ENCODE measurements around the gene SLC17A9. TPM values are rescaled to one million over a fixed set of nuclear protein-coding genes. Genes with fewer than 3 reads are reported as not detected.
A peak's percentile ranks its signal among the peaks of the same experiment; 100 is the strongest.

The SLC17A9 gene
- total RNA-seq, 2 experiments from 2014 or later: 17.4 to 20.6 TPM

DNA sequence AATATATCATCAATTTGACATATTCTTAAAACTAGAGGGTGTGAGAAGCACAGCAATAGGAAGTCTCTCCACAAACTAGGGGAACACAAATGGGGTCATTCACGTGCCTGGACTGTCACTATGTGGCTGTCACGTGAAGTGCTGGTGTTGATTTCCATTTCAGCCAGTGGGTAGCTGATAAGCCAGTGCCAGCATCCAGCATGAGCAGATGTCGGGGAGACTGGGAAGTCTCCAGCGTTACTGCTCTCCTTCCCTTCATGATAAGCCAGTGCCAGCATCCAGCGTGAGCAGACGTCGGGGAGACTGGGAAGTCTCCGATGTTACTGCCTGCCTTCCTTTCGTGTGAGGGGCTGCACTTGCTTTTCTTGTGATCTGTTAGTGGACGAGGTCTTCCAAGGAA, 5.6 kb upstream of the SLC17A9 start:
- H3K27me3 Mint-ChIP-seq (ENCODE audit: low read depth): no peaks in the 10 kb centered on the region
- DNase-seq: no peak
- CTCF ChIA-PET: no interaction called here
- H3K9me3 Mint-ChIP-seq: no peaks in the 10 kb centered on the region
- H3K27ac Mint-ChIP-seq: no peak overlapping the region
- H3K4me3 Mint-ChIP-seq: no peak overlapping the region
- H3K4me1 Mint-ChIP-seq (ENCODE audit: low read depth): peaks cover 5% of the 10 kb centered on the region
- intact Hi-C loops (cut with micrococcal nuclease): no loop called here
- peaks cover 35% of the 10 kb centered on the region for H3K36me3 Mint-ChIP-seq (ENCODE audit: low read depth)

DNA sequence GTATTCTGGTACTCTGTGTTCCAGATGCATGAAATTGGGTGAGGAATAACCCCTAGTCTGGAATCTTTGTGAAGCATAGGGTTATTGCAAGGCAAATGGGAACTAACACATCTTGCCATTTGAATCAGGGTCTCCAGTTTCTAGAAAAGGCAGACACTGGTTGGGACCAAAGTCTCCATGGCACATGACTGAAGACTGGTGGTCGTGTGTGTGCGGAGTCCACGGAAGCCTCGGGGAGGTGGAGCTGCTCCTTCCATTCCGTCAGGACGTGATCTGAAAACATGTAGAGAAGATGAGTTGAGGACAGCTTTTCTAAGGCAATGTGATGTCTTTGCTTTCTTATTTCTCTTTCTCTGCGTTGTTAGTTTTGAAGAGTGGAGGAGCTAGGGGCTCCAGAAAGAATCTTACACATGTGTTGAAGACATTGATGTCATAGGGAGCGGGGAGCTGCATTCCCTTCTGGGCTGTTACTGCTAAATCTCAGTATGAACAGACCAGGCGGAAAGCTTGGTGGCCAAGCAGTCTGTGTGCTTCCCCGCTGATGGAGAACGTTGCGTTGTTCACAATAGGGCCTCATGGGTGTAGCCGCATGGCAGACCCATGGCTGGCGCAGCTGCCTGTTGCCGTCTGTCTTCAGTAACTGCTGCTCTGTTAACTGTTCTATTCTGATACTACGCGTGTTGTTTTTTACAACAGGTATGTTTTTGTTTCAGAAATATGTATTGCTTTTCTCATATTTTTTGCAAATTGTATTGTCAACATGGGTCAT, 4.8 kb upstream of the SLC17A9 start:
- intact Hi-C loops (cut with micrococcal nuclease): no loop called here
- DNase-seq: no peak
- Mint-ChIP-seq H3K4me1 (ENCODE audit: low read depth) (peaks cover 8% of the 10 kb centered on the region), H3K9me3 (no peaks in the 10 kb centered on the region), H3K4me3 (no peak overlapping the region), H3K27me3 (ENCODE audit: low read depth) (no peaks in the 10 kb centered on the region), H3K27ac (no peak overlapping the region), H3K36me3 (ENCODE audit: low read depth) (peaks cover 35% of the 10 kb centered on the region)
- CTCF ChIA-PET: no interaction called here

DNA sequence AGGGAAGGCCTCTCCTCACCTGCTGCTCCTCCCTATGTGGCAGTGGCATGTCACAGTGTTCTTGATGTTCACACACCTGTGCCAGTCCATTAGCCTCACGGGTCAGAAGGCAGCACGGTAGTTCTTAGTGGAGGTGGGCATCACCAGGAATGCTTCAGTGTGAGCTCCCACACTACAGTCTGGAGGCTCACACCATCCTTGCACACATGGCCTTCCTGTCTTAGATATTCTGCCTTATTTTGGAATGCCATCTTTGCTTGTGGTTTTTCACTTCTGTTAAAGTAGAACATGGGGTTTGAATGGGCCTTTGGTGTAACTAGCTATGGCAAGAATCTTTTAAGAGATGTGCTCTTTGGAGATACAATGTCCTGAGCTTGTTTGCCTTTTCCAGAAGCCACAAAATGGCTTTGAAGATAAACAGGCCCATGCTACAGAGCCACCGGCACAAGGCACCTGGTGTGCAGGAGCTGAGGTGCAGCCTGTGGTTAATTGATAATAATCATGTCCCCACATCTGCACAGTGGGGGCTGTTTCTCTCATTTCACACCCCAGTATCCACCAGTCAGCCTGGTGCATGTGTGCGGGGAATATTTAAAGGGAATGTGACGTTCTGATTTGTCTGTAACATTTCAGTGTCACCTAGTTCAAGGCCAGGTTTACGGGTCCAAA, 3.2 kb upstream of the SLC17A9 start:
- H3K27me3 Mint-ChIP-seq (ENCODE audit: low read depth): no peaks in the 10 kb centered on the region
- peaks cover 30% of the 10 kb centered on the region for H3K36me3 Mint-ChIP-seq (ENCODE audit: low read depth)
- no peak for DNase-seq
- no peak overlapping the region for H3K4me3 Mint-ChIP-seq
- H3K4me1 Mint-ChIP-seq (ENCODE audit: low read depth): peaks cover 22% of the 10 kb centered on the region
- H3K27ac Mint-ChIP-seq: no peak overlapping the region
- CTCF ChIA-PET: interaction anchor here (1.0 to 2.1 kb wide), 3 partner anchors 11 to 60 kb away, joined by 3 to 5 read pairs (median 4); partner anchors contain the start of gene GID8
- H3K9me3 Mint-ChIP-seq: no peaks in the 10 kb centered on the region
- intact Hi-C loops (cut with micrococcal nuclease): no loop called here

DNA sequence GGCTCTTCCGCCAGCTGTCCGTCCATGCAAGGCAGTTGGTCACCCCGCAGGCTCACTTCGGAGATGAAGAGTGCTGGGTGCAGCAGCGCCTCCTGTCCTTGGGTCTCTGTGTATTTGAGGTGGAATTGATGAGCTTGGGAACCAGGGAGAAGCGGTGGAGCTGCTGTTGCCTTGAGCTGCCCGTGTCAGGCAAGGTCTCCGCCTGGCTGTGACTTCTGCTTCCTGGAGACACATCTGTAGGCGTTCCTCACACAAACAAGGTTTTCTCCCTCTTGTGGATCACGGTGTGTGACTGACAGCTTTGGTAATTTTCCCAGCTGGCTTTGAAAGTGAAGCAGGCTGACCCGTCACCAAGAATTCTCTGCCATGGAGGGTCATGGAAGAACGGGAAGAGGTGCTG, 2.5 kb upstream of the SLC17A9 start:
- Mint-ChIP-seq H3K4me3 (no peak overlapping the region), H3K9me3 (no peaks in the 10 kb centered on the region), H3K27ac (no peak overlapping the region), H3K4me1 (ENCODE audit: low read depth) (peaks cover 26% of the 10 kb centered on the region), H3K36me3 (ENCODE audit: low read depth) (peaks cover 27% of the 10 kb centered on the region), H3K27me3 (ENCODE audit: low read depth) (no peaks in the 10 kb centered on the region)
- no peak for DNase-seq
- CTCF ChIA-PET: interaction anchor here (1.0 to 2.1 kb wide), 4 partner anchors 11 to 59 kb away, joined by 3 to 5 read pairs (median 4); partner anchors contain the start of gene GID8
- intact Hi-C loops (cut with micrococcal nuclease): no loop called here

DNA sequence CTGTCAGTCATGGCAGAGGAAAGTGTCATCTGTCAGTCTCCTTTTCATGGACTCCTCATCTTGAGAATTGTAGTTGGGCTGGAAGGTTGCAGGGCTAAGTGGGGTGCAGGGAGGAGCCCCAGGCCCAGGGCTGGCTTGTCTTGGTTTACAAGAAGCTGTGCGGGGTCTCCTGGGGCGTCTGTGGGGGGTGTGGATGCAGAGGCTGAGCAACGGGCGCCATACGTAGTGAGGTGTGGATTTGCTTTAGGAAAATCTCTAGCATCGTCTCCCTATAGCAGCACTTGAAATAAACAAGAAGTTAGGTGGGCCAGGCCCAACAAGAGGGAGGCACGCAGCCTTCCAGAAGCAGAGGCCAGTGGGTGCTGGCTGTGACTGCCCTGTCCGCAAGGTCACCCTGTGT, 1.8 kb upstream of the SLC17A9 start:
- no peak for DNase-seq
- intact Hi-C loops (cut with micrococcal nuclease): no loop called here
- H3K4me3 Mint-ChIP-seq: no peak overlapping the region
- CTCF ChIA-PET: interaction anchor here (0.7 to 2.1 kb wide), 4 partner anchors 12 to 43 kb away, joined by 3 to 5 read pairs (median 3); partner anchors contain the start of gene GID8
- H3K9me3 Mint-ChIP-seq: no peaks in the 10 kb centered on the region
- H3K27ac Mint-ChIP-seq: no peak overlapping the region
- H3K36me3 Mint-ChIP-seq (ENCODE audit: low read depth): peaks cover 26% of the 10 kb centered on the region
- peaks cover 26% of the 10 kb centered on the region for H3K4me1 Mint-ChIP-seq (ENCODE audit: low read depth)
- H3K27me3 Mint-ChIP-seq (ENCODE audit: low read depth): no peaks in the 10 kb centered on the region

DNA sequence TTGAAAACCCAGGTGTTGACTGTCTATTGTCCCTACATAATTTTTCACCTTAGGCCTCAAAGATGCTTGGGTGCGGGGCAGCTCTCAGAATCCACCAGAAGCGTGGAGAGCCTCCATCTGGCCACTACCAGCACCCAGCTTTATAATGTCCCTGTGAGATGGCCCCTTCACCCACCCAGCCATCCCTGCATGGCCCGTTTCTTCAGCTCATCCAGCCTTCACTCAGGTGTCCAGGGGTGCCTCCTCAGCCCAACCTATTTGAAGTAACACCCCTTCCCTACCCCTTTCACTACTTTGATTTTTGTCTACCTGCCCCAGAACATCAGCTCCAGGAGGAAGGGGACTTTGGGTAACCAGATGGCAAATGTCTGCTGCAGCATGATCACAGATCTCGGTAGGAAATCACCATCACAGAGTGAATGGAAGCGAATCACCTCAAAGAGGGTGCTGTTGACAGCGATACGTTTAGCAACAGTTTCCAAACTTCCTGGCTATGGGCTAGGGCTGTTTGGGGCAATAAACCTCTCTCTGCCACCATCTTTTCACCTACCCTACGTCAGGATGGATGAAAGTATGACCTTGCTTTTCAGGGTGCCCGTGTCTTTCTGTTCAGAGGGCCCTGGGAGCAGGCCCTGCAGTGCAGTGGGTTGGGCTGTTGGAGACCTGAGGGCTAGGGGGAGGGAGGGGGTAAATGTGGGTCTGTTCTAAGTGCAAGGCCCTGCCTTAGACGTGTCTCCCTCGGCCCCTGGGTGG, 1.2 kb upstream of the SLC17A9 start:
- H3K27me3 Mint-ChIP-seq (ENCODE audit: low read depth): no peaks in the 10 kb centered on the region
- peaks cover 23% of the 10 kb centered on the region for H3K36me3 Mint-ChIP-seq (ENCODE audit: low read depth)
- DNase-seq: no peak
- intact Hi-C loops (cut with micrococcal nuclease): no loop called here
- H3K9me3 Mint-ChIP-seq: no peaks in the 10 kb centered on the region
- CTCF ChIA-PET: interaction anchor here (0.7 to 2.1 kb wide), 4 partner anchors 13 to 44 kb away, joined by 3 to 5 read pairs (median 3); partner anchors contain the start of gene GID8
- peaks cover 26% of the 10 kb centered on the region for H3K4me1 Mint-ChIP-seq (ENCODE audit: low read depth)
- H3K27ac Mint-ChIP-seq: no peak overlapping the region
- H3K4me3 Mint-ChIP-seq: no peak overlapping the region

DNA sequence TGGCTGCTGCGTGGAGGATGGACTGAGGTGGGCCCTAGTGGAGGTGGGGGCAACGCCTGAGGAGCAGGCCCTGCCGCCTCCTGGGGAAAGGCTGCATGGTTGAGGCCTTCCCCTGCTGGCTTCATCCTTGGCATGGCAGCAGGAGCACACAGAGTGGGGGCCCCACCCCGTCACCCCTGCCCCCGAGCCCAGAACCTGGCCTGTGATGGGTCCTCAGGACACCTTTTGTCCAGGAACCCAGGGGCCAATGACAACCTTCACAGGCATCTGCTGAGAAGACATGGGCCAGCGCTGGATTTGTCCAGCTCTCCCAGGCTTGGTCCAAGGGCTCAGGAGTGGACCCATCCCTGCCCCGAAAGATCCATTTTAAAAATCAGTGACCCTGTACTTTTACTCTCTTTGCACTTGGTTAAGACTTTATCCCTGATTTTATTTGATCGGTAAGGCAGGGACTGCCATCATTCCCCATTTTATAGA, 575 bp upstream of the SLC17A9 start:
- Mint-ChIP-seq H3K9me3 (no peaks in the 10 kb centered on the region), H3K27ac (no peak overlapping the region), H3K27me3 (ENCODE audit: low read depth) (no peaks in the 10 kb centered on the region), H3K4me1 (ENCODE audit: low read depth) (peaks cover 26% of the 10 kb centered on the region), H3K4me3 (peak overlapping the region; percentile 47), H3K36me3 (ENCODE audit: low read depth) (peaks cover 20% of the 10 kb centered on the region)
- no peak for DNase-seq
- CTCF ChIA-PET: interaction anchor here (1.6 kb wide), 1 partner anchor 13 kb away, joined by 4 read pairs; no protein-coding TSS in a partner anchor
- intact Hi-C loops (cut with micrococcal nuclease): no loop called here

DNA sequence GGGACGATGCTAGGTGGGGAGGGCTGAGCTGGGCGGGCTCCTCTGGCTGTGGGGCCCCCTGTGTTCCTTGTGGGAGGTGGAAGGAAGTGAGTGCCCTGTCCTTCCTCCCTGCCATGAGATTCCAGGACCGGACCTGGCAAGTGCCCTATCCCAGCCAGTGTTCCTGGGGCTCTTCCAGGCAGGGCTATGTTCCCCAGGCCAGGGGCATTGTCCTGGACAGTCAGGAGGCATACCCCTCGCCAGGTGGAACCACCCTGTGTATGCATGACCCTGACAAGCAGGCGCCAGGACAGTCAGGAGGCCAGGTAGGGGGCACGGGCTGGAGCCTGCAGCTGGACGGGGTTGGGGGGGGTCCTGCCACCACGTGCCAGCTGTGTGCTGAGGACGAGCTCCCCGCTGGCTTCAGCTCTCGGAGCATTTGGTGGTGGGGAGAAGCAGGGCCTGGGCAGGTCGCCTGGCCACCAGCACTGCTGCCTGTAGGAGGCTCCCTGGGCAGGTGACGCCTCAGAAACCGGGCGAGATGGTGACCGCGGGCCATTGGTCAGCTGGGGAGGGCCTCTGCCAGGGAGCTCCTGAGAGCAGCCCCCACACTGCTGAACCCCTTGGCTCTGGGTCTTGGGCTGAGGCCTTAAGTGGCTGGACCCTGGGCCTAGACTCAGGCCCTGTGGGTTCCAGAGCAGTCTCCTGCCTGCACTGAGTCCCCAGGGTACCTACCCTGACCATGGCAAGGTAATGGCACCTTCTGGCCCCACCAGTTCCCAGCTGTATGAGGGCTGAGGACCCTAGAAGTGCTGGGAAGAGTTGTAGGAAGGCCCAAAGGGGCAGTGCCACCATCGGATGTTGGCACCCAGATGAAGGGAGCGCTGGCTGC, 694 bp downstream of the SLC17A9 start:
- H3K9me3 Mint-ChIP-seq: no peaks in the 10 kb centered on the region
- H3K27ac Mint-ChIP-seq: peak overlapping the region; percentile 46
- peaks cover 29% of the 10 kb centered on the region for H3K4me1 Mint-ChIP-seq (ENCODE audit: low read depth)
- H3K4me3 Mint-ChIP-seq: peak overlapping the region; percentile 69
- H3K27me3 Mint-ChIP-seq (ENCODE audit: low read depth): no peaks in the 10 kb centered on the region
- H3K36me3 Mint-ChIP-seq (ENCODE audit: low read depth): peaks cover 17% of the 10 kb centered on the region
- CTCF ChIA-PET: interaction anchor here (0.6 to 2.1 kb wide), 7 partner anchors 14 to 72 kb away, joined by 3 to 6 read pairs (median 3); no protein-coding TSS in a partner anchor
- no peak for DNase-seq
- intact Hi-C loops (cut with micrococcal nuclease): no loop called here

DNA sequence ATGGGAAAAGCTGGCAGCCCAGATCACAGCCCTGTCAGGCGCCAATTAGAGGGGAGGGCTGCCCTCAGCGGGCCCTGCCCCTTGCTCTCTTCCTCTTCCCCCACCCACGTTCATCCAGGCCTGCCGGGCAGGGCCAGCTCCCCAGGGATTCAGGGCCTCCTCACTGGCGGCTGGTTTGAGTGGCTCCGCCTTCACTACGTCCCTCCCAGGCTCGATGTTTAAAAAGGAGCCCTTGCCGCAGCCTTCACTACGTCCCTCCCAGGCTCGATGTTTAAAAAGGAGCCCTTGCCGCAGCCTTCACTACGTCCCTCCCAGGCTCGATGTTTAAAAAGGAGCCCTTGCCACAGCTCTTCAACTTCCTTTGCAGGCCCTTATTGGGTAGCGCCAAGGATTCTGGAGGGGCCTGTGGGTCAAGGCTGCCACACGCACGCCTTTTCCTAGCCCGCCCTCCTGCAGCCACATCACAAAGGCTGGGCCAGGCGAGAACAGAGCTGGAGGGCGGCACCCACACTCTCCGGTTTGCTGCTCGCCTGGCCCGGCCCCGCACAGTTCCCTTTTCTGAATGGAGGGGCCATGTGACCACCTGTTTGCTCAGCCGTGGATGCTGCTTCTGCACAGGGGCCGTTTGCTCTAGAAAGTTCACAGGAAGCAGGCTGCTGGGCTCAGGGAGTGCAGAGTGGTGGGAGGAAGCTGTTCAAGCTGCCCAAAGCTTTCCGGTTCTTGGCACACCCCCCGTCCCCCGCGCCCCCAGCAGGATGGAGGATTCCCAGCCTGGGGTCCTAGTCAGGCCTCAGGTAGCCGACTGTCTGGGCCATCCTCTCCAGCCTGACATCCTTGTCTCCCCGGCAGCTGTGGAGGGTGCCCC, 1.6 kb downstream of the SLC17A9 start:
- Mint-ChIP-seq H3K4me3 (peak overlapping the region; percentile 69), H3K4me1 (ENCODE audit: low read depth) (peaks cover 34% of the 10 kb centered on the region), H3K9me3 (no peaks in the 10 kb centered on the region), H3K27me3 (ENCODE audit: low read depth) (no peaks in the 10 kb centered on the region), H3K36me3 (ENCODE audit: low read depth) (peaks cover 13% of the 10 kb centered on the region), H3K27ac (peak overlapping the region; percentile 46)
- CTCF ChIA-PET: interaction anchor here (1.1 to 2.1 kb wide), 4 partner anchors 12 to 54 kb away, joined by 3 to 6 read pairs (median 4); no protein-coding TSS in a partner anchor
- intact Hi-C loops (cut with micrococcal nuclease): loop anchor here (1.0 kb wide), 1 partner anchor 16 kb away; the partner anchor contains the start of gene GID8
- DNase-seq: peak; percentile 81

DNA sequence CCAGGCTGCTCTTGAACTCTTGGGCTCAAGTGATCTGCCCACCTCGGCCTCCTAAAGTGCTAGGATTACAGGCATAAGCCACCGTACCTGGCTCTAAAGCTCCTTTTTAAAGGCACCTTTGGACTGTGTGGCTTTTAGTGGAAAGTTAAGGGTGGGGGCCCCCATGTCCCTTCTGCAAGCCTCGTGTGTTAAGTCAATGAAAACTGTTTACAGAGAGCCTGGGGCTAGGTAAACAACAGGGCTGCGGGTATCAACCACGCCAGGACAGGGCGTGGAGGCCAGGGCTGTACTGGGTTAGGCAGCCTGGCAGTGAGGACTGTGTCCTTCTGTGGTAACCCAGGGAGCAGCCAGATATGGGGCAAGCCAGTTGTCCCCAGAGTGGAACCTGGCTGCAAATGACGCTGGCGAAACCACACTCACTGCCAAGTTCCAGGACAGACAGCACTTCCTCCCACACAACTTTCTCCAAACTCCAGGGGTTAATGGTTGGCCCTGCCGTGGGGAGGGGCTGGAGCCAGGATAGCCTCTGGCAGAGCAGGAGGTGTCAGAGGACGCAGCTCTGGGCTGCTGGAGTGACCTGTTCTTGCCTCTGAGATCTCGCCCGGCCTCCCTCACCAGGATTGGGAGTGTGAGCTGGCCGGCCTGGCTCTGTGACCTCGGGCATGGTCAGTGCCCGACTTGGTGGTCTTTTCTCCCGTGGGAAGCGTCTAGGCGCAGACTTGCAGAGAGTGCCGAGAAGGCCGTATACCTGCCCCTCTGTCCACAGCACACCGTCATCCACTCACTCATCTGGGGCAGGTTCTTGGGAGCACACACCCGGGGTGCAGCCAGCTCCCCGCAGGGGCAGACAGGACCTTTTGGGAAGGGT, 3.2 kb downstream of the SLC17A9 start:
- no peak for DNase-seq
- no peak overlapping the region for H3K27ac Mint-ChIP-seq
- intact Hi-C loops (cut with micrococcal nuclease): no loop called here
- no peaks in the 10 kb centered on the region for H3K9me3 Mint-ChIP-seq
- H3K27me3 Mint-ChIP-seq (ENCODE audit: low read depth): no peaks in the 10 kb centered on the region
- H3K36me3 Mint-ChIP-seq (ENCODE audit: low read depth): no peaks in the 10 kb centered on the region
- H3K4me3 Mint-ChIP-seq: no peak overlapping the region
- CTCF ChIA-PET: interaction anchor here (1.1 kb wide), 1 partner anchor 10 kb away, joined by 3 read pairs; no protein-coding TSS in a partner anchor
- H3K4me1 Mint-ChIP-seq (ENCODE audit: low read depth): peaks cover 41% of the 10 kb centered on the region

All from activated naive CD4-positive, alpha-beta T cell treated with anti-CD3 and anti-CD28 coated beads for 36 hours (primary cell).